ENCODE measurements around the gene MCRIP1. TPM values are rescaled to one million over a fixed set of nuclear protein-coding genes. Genes with fewer than 3 reads are reported as not detected.

Gene MCRIP1
- total and polyA plus RNA-seq, 11 donors, result 74.8 to 266 (median 105) TPM

- Histone ChIP-seq H3K36me3 (peaks cover 0 to 51% (median 22%) of the 10 kb centered on the region in 9 donors), H3K27ac (peak overlapping the region in 3 of 12 donors; percentile 26 to 71 (median 43)), H3K27me3 (no peaks in the 10 kb centered on the region), H3K4me1 (peaks cover 4 to 73% (median 61%) of the 10 kb centered on the region in 12 donors), H3K9me3 (no peaks in the 10 kb centered on the region), H3K4me3 (no peak overlapping the region)
- intact Hi-C loops (cut with DNase I), result loop anchor here in 2 of 10 donors (10.0 kb wide), 2 partner anchors 159 to 351 kb away; partner anchors contain the start of genes ACTG1 (in 1 of the 2), CENPX (in 1 of the 2) and LRRC45 (in 1 of the 2)
- WGBS, 4 donors, result 92 to 96% (median 94%) methylated on average over 2 to 8 of the region's 8 CpGs
- TF ChIP-seq POLR2A (IDR thresholded peaks at IDR 0.05) (no peak), CTCF (IDR thresholded peaks at IDR 0.05) (no peak)
- DNase-seq (no peak), ATAC-seq (no peak)
Observed at GRCh38 chr17:81865358-81865732, 32.3 kb upstream of the MCRIP1 start.

- no peak for ATAC-seq
- peak overlapping the region in 1 of 12 donors; percentile 2 for H3K27ac ChIP-seq
Observed at GRCh38 chr17:81863833-81864768, 31.0 kb upstream of the MCRIP1 start.

GRCh38 chr17:81863123-81863675, 30.1 kb upstream of the MCRIP1 start:
- intact Hi-C loops (cut with DNase I), result loop anchor here in 2 of 10 donors (10.0 kb wide), 2 partner anchors 162 to 348 kb away; partner anchors contain the start of genes ACTG1 (in 1 of the 2), CENPX (in 1 of the 2) and LRRC45 (in 1 of the 2)
- no peaks in the 10 kb centered on the region for H3K9me3 ChIP-seq
- WGBS, 4 donors, result 77 to 81% (median 79%) methylated on average over 6 of the region's 6 CpGs

More at GRCh38 chr17:81863833-81864768, 31.0 kb upstream of the MCRIP1 start:
- no peak for DNase-seq
- peaks cover 0 to 40% (median 16%) of the 10 kb centered on the region in 9 donors for H3K36me3 ChIP-seq
- H3K4me3 ChIP-seq, result no peak overlapping the region
- no peaks in the 10 kb centered on the region for H3K27me3 ChIP-seq
- intact Hi-C loops (cut with DNase I), result loop anchor here in 2 of 10 donors (10.0 kb wide), 2 partner anchors 161 to 349 kb away; partner anchors contain the start of genes ACTG1 (in 1 of the 2), CENPX (in 1 of the 2) and LRRC45 (in 1 of the 2)
- TF ChIP-seq CTCF (IDR thresholded peaks at IDR 0.05) (no peak), POLR2A (IDR thresholded peaks at IDR 0.05) (no peak)
- no peaks in the 10 kb centered on the region for H3K9me3 ChIP-seq
- peaks cover 4 to 67% (median 55%) of the 10 kb centered on the region in 12 donors for H3K4me1 ChIP-seq
- WGBS, 4 donors, result 73 to 81% (median 79%) methylated on average over 8 to 9 of the region's 9 CpGs

More at GRCh38 chr17:81863123-81863675, 30.1 kb upstream of the MCRIP1 start:
- no peak for DNase-seq
- Histone ChIP-seq H3K27ac (peak overlapping the region in 2 of 12 donors; percentile 11 to 95), H3K27me3 (no peaks in the 10 kb centered on the region), H3K4me3 (no peak overlapping the region), H3K4me1 (peaks cover 11 to 67% (median 56%) of the 10 kb centered on the region in 12 donors), H3K36me3 (peaks cover 0 to 40% (median 15%) of the 10 kb centered on the region in 9 donors)
- ATAC-seq, result no peak
- TF ChIP-seq POLR2A (IDR thresholded peaks at IDR 0.05), result no peak
- TF ChIP-seq CTCF (IDR thresholded peaks at IDR 0.05), result no peak

Data from heart left ventricle (tissue), 16 donors.